Neural progenitor cell (in vitro differentiated cells): ENCODE measurements around the gene GLT6D1.

Experiments used
- CTCF ChIP-seq: fragments of 200-600 bp; sonication (generic); IDR thresholded peaks from 2 replicates; pipeline ENCODE4 v1.5.1; 2017; ENCODE audit warnings: antibody characterized with exemption, mild to moderate bottlenecking
- EZH2 ChIP-seq: fragments of 200-600 bp; sonication (generic); IDR thresholded peaks from 2 replicates; pipeline ENCODE4 v1.6.1; 2017; ENCODE audit warnings: antibody characterized with exemption, mild to moderate bottlenecking, moderate library complexity
- EZH2phosphoT487 ChIP-seq: fragments of 200-600 bp; sonication (generic); IDR thresholded peaks from 2 replicates; pipeline ENCODE4 v1.6.1; 2017; ENCODE audit warnings: antibody characterized with exemption

GRCh38 chr9:135649508-135649907 lies 10.2 kb upstream of the GLT6D1 start:
- no peak for TF ChIP-seq EZH2
- TF ChIP-seq CTCF = no peak
- TF ChIP-seq EZH2phosphoT487 = no peak
